ENCODE measurements around the gene HINFP.
A peak's percentile ranks its signal among the peaks of the same experiment; 100 is the strongest.
"Not testable (repeated sequence)": the region's sequence is repeated elsewhere in the genome, so short reads cannot be mapped to it uniquely, and the experiment has no call there.

HINFP gene

GRCh38 chr11:119100246-119100970 is 21.0 kb upstream of the HINFP start:
- DNase-seq (ENCODE audit: low read depth) = no peak
- peak; percentile 52 for TF ChIP-seq CTCF (IDR thresholded peaks at IDR 0.05; ENCODE audit: control insufficient read depth, insufficient read depth, low read depth, low read length, missing control alignments)
- peak overlapping the region; percentile 83 for H3K4me3 ChIP-seq (ENCODE audit: control insufficient read depth, low read depth, low read length)

- TF ChIP-seq CTCF (IDR thresholded peaks at IDR 0.05; ENCODE audit: control insufficient read depth, insufficient read depth, low read depth, low read length, missing control alignments) = no peak
- no peak for DNase-seq (ENCODE audit: low read depth)
- peak overlapping the region; percentile 83 for H3K4me3 ChIP-seq (ENCODE audit: control insufficient read depth, low read depth, low read length)
Observed at GRCh38 chr11:119100994-119101758, 20.2 kb upstream of the HINFP start.

- no peak for TF ChIP-seq CTCF (IDR thresholded peaks at IDR 0.05; ENCODE audit: control insufficient read depth, insufficient read depth, low read depth, low read length, missing control alignments)
- peak within 1 kb of the TSS; percentile 83 for H3K4me3 ChIP-seq (ENCODE audit: control insufficient read depth, low read depth, low read length)
- DNase-seq (ENCODE audit: low read depth) = peak; percentile 82
Observed at GRCh38 chr11:119101759-119102423, 19.5 kb upstream of the HINFP start, which contains the start of gene DPAGT1. Gene DPAGT1 (minus strand): TSS chr11:119101853. CDS start chr11:119101655, 198 bp downstream.

GRCh38 chr11:119103161-119103664 is 18.2 kb upstream of the HINFP start:
- H3K4me3 ChIP-seq (ENCODE audit: control insufficient read depth, low read depth, low read length); DNase-seq (ENCODE audit: low read depth): not testable (repeated sequence)

- DNase-seq (ENCODE audit: low read depth) = no peak
- H3K4me3 ChIP-seq (ENCODE audit: control insufficient read depth, low read depth, low read length) = no peak overlapping the region
- TF ChIP-seq CTCF (IDR thresholded peaks at IDR 0.05; ENCODE audit: control insufficient read depth, insufficient read depth, low read depth, low read length, missing control alignments) = no peak
Observed at GRCh38 chr11:119103793-119104192, 17.6 kb upstream of the HINFP start.

- no peak for DNase-seq (ENCODE audit: low read depth)
- H3K4me3 ChIP-seq (ENCODE audit: control insufficient read depth, low read depth, low read length) = peak within 1 kb of the TSS; percentile 77
- TF ChIP-seq CTCF (IDR thresholded peaks at IDR 0.05; ENCODE audit: control insufficient read depth, insufficient read depth, low read depth, low read length, missing control alignments) = no peak
Observed at GRCh38 chr11:119106564-119107537, 14.5 kb upstream of the HINFP start, which contains the start of gene C2CD2L. Gene C2CD2L (plus strand): TSS chr11:119107344. CDS start chr11:119107742, 398 bp downstream.

Data from AG09309 (cell line).